OCI-LY1 (cell line): Measurements from ENCODE around the gene MANBA.

Experiments used
- H2AFZ ChIP-seq: fragments of 200-600 bp; sonication (generic), shearing (Covaris generic); 2 replicates; pipeline ENCODE4 v1.6.0; 2014; ENCODE audit warnings: antibody characterized with exemption, mild to moderate bottlenecking, low read length
- H3F3A ChIP-seq: fragments of 200-600 bp; sonication (generic), shearing (Covaris generic); 2 replicates; pipeline ENCODE4 v1.6.0; 2014; ENCODE audit warnings: mild to moderate bottlenecking, antibody characterized with exemption, low read length, moderate library complexity; ENCODE audit not compliant: insufficient read depth
- H3K27ac ChIP-seq: fragments of 200-600 bp; sonication (generic); 2 replicates; pipeline ENCODE4 v1.5.1; 2014; ENCODE audit warnings: low read length, mixed run types, mild to moderate bottlenecking, low read depth; ENCODE audit not compliant: poor library complexity, severe bottlenecking
- H3K27me3 ChIP-seq: fragments of 200-600 bp; sonication (generic); 2 replicates; pipeline ENCODE4 v1.6.0; 2014; ENCODE audit warnings: antibody characterized with exemption, mild to moderate bottlenecking, low read length, moderate library complexity; ENCODE audit not compliant: insufficient read depth
- H3K36me3 ChIP-seq: fragments of 200-600 bp; sonication (generic); 2 replicates; pipeline ENCODE4 v1.6.1; 2014; ENCODE audit warnings: mild to moderate bottlenecking, antibody characterized with exemption, low read length, moderate library complexity, mixed read lengths; ENCODE audit not compliant: insufficient read depth
- H3K4me1 ChIP-seq: fragments of 200-600 bp; sonication (generic); 2 replicates; pipeline ENCODE4 v1.5.1; 2014; ENCODE audit warnings: mild to moderate bottlenecking, low read length, moderate library complexity; ENCODE audit not compliant: insufficient read depth, severe bottlenecking
- H3K4me2 ChIP-seq: fragments of 200-600 bp; sonication (generic), shearing (Covaris generic); 2 replicates; pipeline ENCODE4 v1.6.1; 2014; ENCODE audit warnings: low read length
- H3K4me3 ChIP-seq: fragments of 200-600 bp; sonication (generic); 2 replicates; pipeline ENCODE4 v1.5.1; 2014; ENCODE audit warnings: low read length, low read depth, mild to moderate bottlenecking, mixed read lengths; ENCODE audit not compliant: poor library complexity, severe bottlenecking
- H3K79me2 ChIP-seq: fragments of 200-600 bp; shearing (Covaris generic); 2 replicates; pipeline ENCODE4 v1.6.1; 2016; ENCODE audit warnings: mixed run types, low read length, mixed read lengths; ENCODE audit not compliant: insufficient read depth
- H3K9ac ChIP-seq: fragments of 200-600 bp; sonication (generic), shearing (Covaris generic); 2 replicates; pipeline ENCODE4 v1.6.1; 2014; ENCODE audit warnings: mild to moderate bottlenecking, low read length, mixed read lengths
- H3K9me2 ChIP-seq: fragments of 200-600 bp; sonication (generic), shearing (Covaris generic); 2 replicates; pipeline ENCODE4 v1.6.1; 2014; ENCODE audit warnings: low read depth, mild to moderate bottlenecking, low read length, mixed read lengths
- H3K9me3 ChIP-seq: fragments of 200-600 bp; shearing (Covaris generic); 2 replicates; pipeline ENCODE4 v1.6.1; 2014; ENCODE audit warnings: low read length, mixed read lengths
- H4K20me1 ChIP-seq: fragments of 200-600 bp; sonication (generic), shearing (Covaris generic); 2 replicates; pipeline ENCODE4 v1.6.0; 2016; ENCODE audit warnings: mild to moderate bottlenecking, low read length; ENCODE audit not compliant: insufficient read depth
- EZH2 ChIP-seq: fragments of 200-600 bp; sonication (generic), shearing (Covaris generic); IDR thresholded peaks from 2 replicates; pipeline ENCODE4 v1.8.0; 2017; ENCODE audit warnings: borderline replicate concordance, mixed run types, mild to moderate bottlenecking, antibody characterized with exemption, low read length, moderate library complexity, mixed read lengths
- TF ChIP-seq, protein P1 (sequence below): fragments of 200-600 bp; sonication (generic), shearing (Covaris generic); IDR thresholded peaks from 2 replicates; pipeline ENCODE4 v1.5.1; 2017; ENCODE audit warnings: mild to moderate bottlenecking, antibody characterized with exemption, low read length, moderate library complexity, mixed read lengths

Gene MANBA

DNA sequence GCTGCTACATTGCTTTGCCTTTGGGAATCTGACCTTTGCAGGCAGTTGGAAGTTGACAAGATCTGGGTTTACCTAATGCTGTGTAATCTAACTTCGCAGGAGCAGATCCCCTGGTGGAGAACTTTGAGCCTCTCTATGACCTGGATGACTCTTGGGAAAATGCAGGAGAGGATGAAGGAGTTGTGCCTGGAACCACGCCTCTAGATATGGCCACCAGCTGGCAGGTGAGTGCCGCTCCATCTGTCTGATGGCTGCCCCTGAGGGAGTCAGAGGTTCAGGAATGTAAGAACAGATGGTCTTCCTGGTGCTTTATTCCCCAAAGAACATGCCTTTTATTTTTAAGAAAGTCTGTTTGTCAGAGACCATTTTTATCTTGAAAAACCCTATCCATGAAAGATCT, 150.3 kb downstream of the MANBA start:
- H3K79me2 ChIP-seq = no peaks in the 10 kb centered on the region
- no peak overlapping the region for H3K27ac ChIP-seq
- peaks cover 13% of the 10 kb centered on the region for H3K4me1 ChIP-seq
- H2AFZ ChIP-seq = no peak overlapping the region
- H3K4me2 ChIP-seq = no peak overlapping the region
- no peaks in the 10 kb centered on the region for H3K27me3 ChIP-seq
- H3K9ac ChIP-seq = no peak overlapping the region
- no peaks in the 10 kb centered on the region for H3K9me2 ChIP-seq
- TF ChIP-seq, protein P1, sequence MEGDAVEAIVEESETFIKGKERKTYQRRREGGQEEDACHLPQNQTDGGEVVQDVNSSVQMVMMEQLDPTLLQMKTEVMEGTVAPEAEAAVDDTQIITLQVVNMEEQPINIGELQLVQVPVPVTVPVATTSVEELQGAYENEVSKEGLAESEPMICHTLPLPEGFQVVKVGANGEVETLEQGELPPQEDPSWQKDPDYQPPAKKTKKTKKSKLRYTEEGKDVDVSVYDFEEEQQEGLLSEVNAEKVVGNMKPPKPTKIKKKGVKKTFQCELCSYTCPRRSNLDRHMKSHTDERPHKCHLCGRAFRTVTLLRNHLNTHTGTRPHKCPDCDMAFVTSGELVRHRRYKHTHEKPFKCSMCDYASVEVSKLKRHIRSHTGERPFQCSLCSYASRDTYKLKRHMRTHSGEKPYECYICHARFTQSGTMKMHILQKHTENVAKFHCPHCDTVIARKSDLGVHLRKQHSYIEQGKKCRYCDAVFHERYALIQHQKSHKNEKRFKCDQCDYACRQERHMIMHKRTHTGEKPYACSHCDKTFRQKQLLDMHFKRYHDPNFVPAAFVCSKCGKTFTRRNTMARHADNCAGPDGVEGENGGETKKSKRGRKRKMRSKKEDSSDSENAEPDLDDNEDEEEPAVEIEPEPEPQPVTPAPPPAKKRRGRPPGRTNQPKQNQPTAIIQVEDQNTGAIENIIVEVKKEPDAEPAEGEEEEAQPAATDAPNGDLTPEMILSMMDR = no peak
- no peak for TF ChIP-seq EZH2
- peaks cover 95% of the 10 kb centered on the region for H3K36me3 ChIP-seq
- no peak overlapping the region for H3K4me3 ChIP-seq
- no peaks in the 10 kb centered on the region for H3K9me3 ChIP-seq
- no peaks in the 10 kb centered on the region for H4K20me1 ChIP-seq
- no peaks in the 10 kb centered on the region for H3F3A ChIP-seq

DNA sequence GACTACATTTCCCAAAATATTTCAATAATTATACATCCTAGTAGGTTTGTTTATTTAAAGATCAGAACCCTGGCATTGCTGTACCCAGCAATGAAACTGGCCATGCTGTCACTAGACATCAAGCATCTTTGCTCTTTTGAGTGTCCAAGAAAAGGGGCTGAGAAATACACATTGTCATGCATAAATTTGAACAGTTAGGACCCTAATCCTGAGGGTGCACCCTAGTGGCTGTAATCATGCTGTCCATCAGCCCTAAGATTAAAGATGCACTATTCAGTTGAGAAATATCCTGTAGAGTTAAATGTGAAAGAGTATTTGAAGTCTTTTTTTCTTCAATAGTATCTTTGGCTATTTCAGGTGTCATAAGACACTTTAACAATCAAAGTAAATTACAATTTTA, 150.8 kb downstream of the MANBA start:
- H3K27ac ChIP-seq = no peak overlapping the region
- no peaks in the 10 kb centered on the region for H4K20me1 ChIP-seq
- no peak overlapping the region for H3K9ac ChIP-seq
- no peaks in the 10 kb centered on the region for H3K9me2 ChIP-seq
- peaks cover 95% of the 10 kb centered on the region for H3K36me3 ChIP-seq
- TF ChIP-seq, protein P1 = peak; percentile 59
- TF ChIP-seq EZH2 = no peak
- no peaks in the 10 kb centered on the region for H3F3A ChIP-seq
- no peak overlapping the region for H3K4me3 ChIP-seq
- no peak overlapping the region for H3K4me2 ChIP-seq
- H3K27me3 ChIP-seq = no peaks in the 10 kb centered on the region
- peaks cover 13% of the 10 kb centered on the region for H3K4me1 ChIP-seq
- H3K9me3 ChIP-seq = no peaks in the 10 kb centered on the region
- H3K79me2 ChIP-seq = no peaks in the 10 kb centered on the region
- H2AFZ ChIP-seq = no peak overlapping the region

DNA sequence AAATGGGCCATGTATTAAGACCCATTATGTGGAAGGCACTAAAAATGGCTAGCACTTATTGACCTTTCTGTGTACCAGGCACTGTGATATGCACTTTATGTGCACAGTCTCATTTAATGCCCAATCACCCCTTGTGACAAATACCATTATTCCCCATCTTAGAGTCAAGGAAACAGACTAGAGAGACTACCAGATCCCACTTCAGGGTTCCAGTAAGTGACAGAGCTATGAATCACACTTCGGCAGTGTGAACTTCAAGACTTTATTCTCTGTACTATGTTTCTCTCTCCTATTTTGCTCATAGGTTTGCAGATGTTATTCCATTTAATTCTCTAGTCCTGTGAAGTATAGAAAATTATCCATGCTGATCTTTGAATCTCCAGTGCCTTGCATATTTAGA, 152.6 kb downstream of the MANBA start:
- TF ChIP-seq, protein P1 = no peak
- no peak for TF ChIP-seq EZH2
- Histone ChIP-seq H3K4me3 (no peak overlapping the region), H2AFZ (no peak overlapping the region), H3K9me3 (no peaks in the 10 kb centered on the region), H3K27ac (no peak overlapping the region), H3K4me1 (peaks cover 12% of the 10 kb centered on the region), H4K20me1 (no peaks in the 10 kb centered on the region), H3K27me3 (no peaks in the 10 kb centered on the region), H3K79me2 (no peaks in the 10 kb centered on the region), H3K36me3 (peaks cover 92% of the 10 kb centered on the region), H3K4me2 (no peak overlapping the region), H3K9me2 (no peaks in the 10 kb centered on the region), H3K9ac (no peak overlapping the region), H3F3A (no peaks in the 10 kb centered on the region)
